ENCODE measurements around the gene LUZP2.

- TF ChIP-seq CTCF (IDR thresholded peaks at IDR 0.05): no peak
- TF ChIP-seq EP300 (IDR thresholded peaks at IDR 0.05): no peak
- TF ChIP-seq POLR2A (IDR thresholded peaks at IDR 0.05; ENCODE audit: low read depth): no peak
Observed at GRCh38 chr11:25066706-25067105, 569.9 kb downstream of the LUZP2 start.
